Esophagus muscularis mucosa (tissue), 4 donors: ENCODE measurements around the gene SSTR5. TPM values are rescaled to one million over a fixed set of nuclear protein-coding genes. Genes with fewer than 3 reads are reported as not detected.

Source experiments
- DNase-seq: peaks from one replicate; pipeline ENCODE4 v3.0.0-alpha.2; 2017; ENCODE audit errors: extremely low spot score
- H3K27ac ChIP-seq, 4 donors: fragments of 200-600 bp; sonication (generic); replicated peaks in 1 of 4; 1 replicate in 3 of 4; 2 replicates in 1 of 4; pipeline ENCODE4 v1.5.1; 2016 to 2019; ENCODE audit warnings: mild to moderate bottlenecking in 1 of 4
- H3K27me3 ChIP-seq, 4 donors: fragments of 200-600 bp; sonication (generic); one replicate each; pipeline versions ENCODE4 v1.5.1 to v1.6.0; 2016 to 2019
- H3K36me3 ChIP-seq, 4 donors: fragments of 200-600 bp; sonication (generic); one replicate each; pipeline ENCODE4 v1.5.1; 2016 to 2019
- H3K4me1 ChIP-seq, 4 donors: fragments of 200-600 bp; sonication (generic); one replicate each; pipeline ENCODE4 v1.5.1; 2016 to 2019
- H3K4me3 ChIP-seq, 4 donors: fragments of 200-600 bp; sonication (generic); 1 replicate in 2 of 4; 2 replicates in 2 of 4; pipeline ENCODE4 v1.5.1; 2016 to 2019; ENCODE audit warnings: mild to moderate bottlenecking in 4 of 4, moderate library complexity in 1 of 4
- H3K9me3 ChIP-seq, 4 donors: fragments of 200-600 bp; sonication (generic); 1 replicate in 3 of 4; 2 replicates in 1 of 4; pipeline ENCODE4 v1.5.1; 2016 to 2019
- CTCF ChIP-seq, 3 experiments: fragments of 200-600 bp in 2 of 3; fragments of 450-650 bp in 1 of 3; sonication (generic) in 2 of 3; IDR thresholded peaks; one replicate each; pipeline ENCODE4 v1.5.1; 2017 to 2019; ENCODE audit warnings: antibody characterized with exemption in 3 of 3, mild to moderate bottlenecking in 2 of 3, moderate library complexity in 1 of 3
- EP300 ChIP-seq: sonication (generic); formaldehyde crosslinking; IDR thresholded peaks from one replicate; pipeline ENCODE4 v1.6.1; 2017; ENCODE audit warnings: antibody characterized with exemption
- POLR2A ChIP-seq: fragments of 450-650 bp; IDR thresholded peaks from one replicate; pipeline ENCODE4 v1.6.1; 2017; ENCODE audit warnings: antibody characterized with exemption, moderate library complexity, mild to moderate bottlenecking, low read depth
- POLR2AphosphoS5 ChIP-seq, 2 donors: sonication (generic); formaldehyde crosslinking; IDR thresholded peaks; one replicate each; pipeline ENCODE4 v1.6.1; 2017; ENCODE audit warnings: antibody characterized with exemption in 2 of 2
- WGBS: methylation state at CpG from one replicate; pipeline ENCODE4 v1.1.5; 2018; 5-methylcytosine and 5-hydroxymethylcytosine counted together
- intact Hi-C: fragments of 100-400 bp; cut with DNase I; formaldehyde crosslinking; loops from one replicate; pipeline ENCODE4 v1.15.1; 2023
- total RNA-seq, 4 donors: library from RNA; depleted of rRNA; stranded (reverse); fragments of >200 nt; gene quantifications; one replicate each; pipeline versions ENCODE4 v1.1.0 to v1.2.1, GENCODE V29; 2016

Gene SSTR5
- total RNA-seq, 4 donors from 2014 or later, result not detected

GRCh38 chr16:1049113-1049975, 23.2 kb upstream of the SSTR5 start:
- Histone ChIP-seq H3K4me3 (no peak overlapping the region), H3K4me1 (peaks cover 0 to 34% (median 16%) of the 10 kb centered on the region in 4 donors), H3K27me3 (peaks cover 0 to 98% (median 12%) of the 10 kb centered on the region in 4 donors), H3K27ac (no peak overlapping the region), H3K9me3 (no peaks in the 10 kb centered on the region), H3K36me3 (no peaks in the 10 kb centered on the region)
- TF ChIP-seq POLR2AphosphoS5 (IDR thresholded peaks at IDR 0.05) (no peak), EP300 (no peak), POLR2A (no peak), CTCF (IDR thresholded peaks at IDR 0.05) (no peak)
- intact Hi-C loops, result no loop called here
- DNase-seq, result no peak
- WGBS, result 81% methylated on average over 13 of the region's 31 CpGs

- TF ChIP-seq CTCF (IDR thresholded peaks at IDR 0.05), result no peak
- Histone ChIP-seq H3K27ac (no peak overlapping the region), H3K36me3 (no peaks in the 10 kb centered on the region), H3K4me1 (peaks cover 0 to 34% (median 18%) of the 10 kb centered on the region in 4 donors), H3K27me3 (peaks cover 0 to 98% (median 7%) of the 10 kb centered on the region in 4 donors), H3K9me3 (no peaks in the 10 kb centered on the region), H3K4me3 (no peak overlapping the region)
- 100% methylated on average over 1 of the region's 11 CpGs for WGBS
- intact Hi-C loops, result no loop called here
- DNase-seq, result no peak
Observed at GRCh38 chr16:1049976-1050247, 22.6 kb upstream of the SSTR5 start.

GRCh38 chr16:1050516-1050915, 22.0 kb upstream of the SSTR5 start:
- no peak overlapping the region for H3K4me3 ChIP-seq
- TF ChIP-seq CTCF (IDR thresholded peaks at IDR 0.05), result no peak
- TF ChIP-seq POLR2AphosphoS5 (IDR thresholded peaks at IDR 0.05), result no peak
- TF ChIP-seq POLR2A, result no peak
- TF ChIP-seq EP300, result no peak
- H3K4me1 ChIP-seq, result peaks cover 0 to 30% (median 20%) of the 10 kb centered on the region in 4 donors
- no peak overlapping the region for H3K27ac ChIP-seq
- WGBS, result 82% methylated on average over 20 of the region's 30 CpGs
- no peak for DNase-seq
- no peaks in the 10 kb centered on the region for H3K9me3 ChIP-seq
- no peaks in the 10 kb centered on the region for H3K36me3 ChIP-seq
- peaks cover 0 to 98% (median 6%) of the 10 kb centered on the region in 4 donors for H3K27me3 ChIP-seq
- intact Hi-C loops, result no loop called here

- Histone ChIP-seq H3K9me3 (no peaks in the 10 kb centered on the region), H3K27ac (no peak overlapping the region), H3K4me3 (no peak overlapping the region), H3K27me3 (peaks cover 0 to 98% (median 6%) of the 10 kb centered on the region in 4 donors), H3K36me3 (no peaks in the 10 kb centered on the region), H3K4me1 (peaks cover 0 to 26% (median 19%) of the 10 kb centered on the region in 4 donors)
- intact Hi-C loops, result no loop called here
- WGBS, result 75% methylated on average over 4 of the region's 15 CpGs
- no peak for DNase-seq
- TF ChIP-seq EP300, result no peak
- TF ChIP-seq POLR2AphosphoS5 (IDR thresholded peaks at IDR 0.05), result no peak
- TF ChIP-seq CTCF (IDR thresholded peaks at IDR 0.05), result no peak
- no peak for TF ChIP-seq POLR2A
Observed at GRCh38 chr16:1050921-1051320, 21.6 kb upstream of the SSTR5 start.

GRCh38 chr16:1051446-1051845, 21.1 kb upstream of the SSTR5 start:
- intact Hi-C loops, result no loop called here
- no peak overlapping the region for H3K4me3 ChIP-seq
- H3K9me3 ChIP-seq, result no peaks in the 10 kb centered on the region
- WGBS, result 91% methylated on average over 14 of the region's 17 CpGs
- no peaks in the 10 kb centered on the region for H3K36me3 ChIP-seq
- H3K4me1 ChIP-seq, result peaks cover 0 to 22% (median 16%) of the 10 kb centered on the region in 4 donors
- H3K27ac ChIP-seq, result no peak overlapping the region
- TF ChIP-seq CTCF (IDR thresholded peaks at IDR 0.05) (no peak), POLR2AphosphoS5 (IDR thresholded peaks at IDR 0.05) (no peak), EP300 (no peak), POLR2A (no peak)
- peaks cover 0 to 98% (median 7%) of the 10 kb centered on the region in 4 donors for H3K27me3 ChIP-seq
- no peak for DNase-seq
